BLaER1 (cell line): ENCODE results near the gene ATF4.

ENCODE experiments used
- H3K27ac ChIP-seq: shearing (Covaris generic); formaldehyde crosslinking; 2 replicates; pipeline ENCODE4 v1.8.1; 2022
- H3K27me3 ChIP-seq: shearing (Covaris generic); formaldehyde crosslinking; 2 replicates; pipeline ENCODE4 v1.8.1; 2022
- H3K36me3 ChIP-seq: shearing (Covaris generic); formaldehyde crosslinking; 2 replicates; pipeline ENCODE4 v1.8.1; 2022
- H3K4me1 ChIP-seq: shearing (Covaris generic); formaldehyde crosslinking; 2 replicates; pipeline ENCODE4 v1.8.1; 2022
- H3K4me2 ChIP-seq: shearing (Covaris generic); formaldehyde crosslinking; 2 replicates; pipeline ENCODE4 v1.8.1; 2022
- H3K4me3 ChIP-seq: shearing (Covaris generic); formaldehyde crosslinking; 2 replicates; pipeline ENCODE4 v1.8.1; 2022
- H3K9ac ChIP-seq: shearing (Covaris generic); formaldehyde crosslinking; 2 replicates; pipeline ENCODE4 v1.8.1; 2022
- H3K9me3 ChIP-seq: shearing (Covaris generic); formaldehyde crosslinking; 2 replicates; pipeline ENCODE4 v1.8.1; 2022
- H4K20me1 ChIP-seq: shearing (Covaris generic); formaldehyde crosslinking; 2 replicates; pipeline ENCODE4 v1.8.1; 2022
- Cebpa-rat ChIP-seq: shearing (Covaris generic); IDR thresholded peaks from 2 replicates; pipeline ENCODE4 v1.8.1; 2022

The ATF4 gene, protein sequence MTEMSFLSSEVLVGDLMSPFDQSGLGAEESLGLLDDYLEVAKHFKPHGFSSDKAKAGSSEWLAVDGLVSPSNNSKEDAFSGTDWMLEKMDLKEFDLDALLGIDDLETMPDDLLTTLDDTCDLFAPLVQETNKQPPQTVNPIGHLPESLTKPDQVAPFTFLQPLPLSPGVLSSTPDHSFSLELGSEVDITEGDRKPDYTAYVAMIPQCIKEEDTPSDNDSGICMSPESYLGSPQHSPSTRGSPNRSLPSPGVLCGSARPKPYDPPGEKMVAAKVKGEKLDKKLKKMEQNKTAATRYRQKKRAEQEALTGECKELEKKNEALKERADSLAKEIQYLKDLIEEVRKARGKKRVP

GRCh38 chr22:39520226-39521105 lies at the start of gene ATF4:
Gene ATF4, plus strand, starts transcription at chr22:39520562. Its CDS starts 884 bp downstream, at chr22:39521446.
- Histone ChIP-seq H3K4me2 (peak within 1 kb of the TSS; percentile 100), H3K4me1 (peaks cover 56% of the 10 kb centered on the region), H3K36me3 (peaks cover 70% of the 10 kb centered on the region)

DNA sequence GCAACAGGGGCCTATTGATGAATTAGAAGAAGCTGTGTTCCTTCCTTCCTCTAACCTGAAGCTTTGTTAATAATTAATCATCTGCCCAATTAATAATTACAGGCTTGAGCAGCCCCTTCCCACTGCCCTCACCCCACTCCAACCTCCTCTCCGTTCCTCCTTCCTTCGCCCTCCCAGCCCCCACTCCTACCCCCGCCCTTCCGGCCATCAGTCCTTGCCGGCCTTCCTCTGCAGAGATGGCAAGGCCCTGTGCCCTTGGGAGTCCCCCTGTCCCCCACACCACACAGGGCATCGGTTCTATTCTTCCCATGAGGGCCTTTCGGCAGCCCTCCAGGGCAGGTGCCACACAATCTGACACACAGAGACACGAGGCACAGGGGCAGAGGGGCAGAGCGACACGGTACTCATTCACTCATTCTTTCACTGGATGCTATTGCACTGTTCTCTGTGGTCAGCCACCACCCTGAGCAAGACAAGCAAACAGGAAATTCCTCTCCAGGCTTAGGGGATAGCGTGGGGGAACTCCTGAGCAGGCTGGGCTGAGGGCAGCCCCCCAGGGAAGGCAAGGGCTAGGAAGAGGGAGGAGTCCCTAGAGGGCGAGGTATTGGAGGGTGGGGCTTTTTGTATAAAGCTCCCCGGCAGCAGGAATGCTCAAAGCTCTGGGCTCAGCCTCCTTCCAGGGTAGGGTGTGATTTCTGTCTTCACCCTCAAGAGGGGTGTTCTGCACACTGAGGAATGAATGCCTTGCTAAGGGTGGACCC lies 48.8 kb upstream of the ATF4 start:
- TF ChIP-seq Cebpa-rat: no peak
- peak overlapping the region; percentile 80 for H3K27ac ChIP-seq

More at GRCh38 chr22:39520226-39521105, at the start of gene ATF4:
- Histone ChIP-seq H4K20me1 (peaks cover 52% of the 10 kb centered on the region), H3K9me3 (no peaks in the 10 kb centered on the region), H3K9ac (peak within 1 kb of the TSS; percentile 100), H3K4me3 (peak within 1 kb of the TSS; percentile 98), H3K27me3 (no peaks in the 10 kb centered on the region), H3K27ac (peak within 1 kb of the TSS; percentile 100)
- no peak for TF ChIP-seq Cebpa-rat

DNA sequence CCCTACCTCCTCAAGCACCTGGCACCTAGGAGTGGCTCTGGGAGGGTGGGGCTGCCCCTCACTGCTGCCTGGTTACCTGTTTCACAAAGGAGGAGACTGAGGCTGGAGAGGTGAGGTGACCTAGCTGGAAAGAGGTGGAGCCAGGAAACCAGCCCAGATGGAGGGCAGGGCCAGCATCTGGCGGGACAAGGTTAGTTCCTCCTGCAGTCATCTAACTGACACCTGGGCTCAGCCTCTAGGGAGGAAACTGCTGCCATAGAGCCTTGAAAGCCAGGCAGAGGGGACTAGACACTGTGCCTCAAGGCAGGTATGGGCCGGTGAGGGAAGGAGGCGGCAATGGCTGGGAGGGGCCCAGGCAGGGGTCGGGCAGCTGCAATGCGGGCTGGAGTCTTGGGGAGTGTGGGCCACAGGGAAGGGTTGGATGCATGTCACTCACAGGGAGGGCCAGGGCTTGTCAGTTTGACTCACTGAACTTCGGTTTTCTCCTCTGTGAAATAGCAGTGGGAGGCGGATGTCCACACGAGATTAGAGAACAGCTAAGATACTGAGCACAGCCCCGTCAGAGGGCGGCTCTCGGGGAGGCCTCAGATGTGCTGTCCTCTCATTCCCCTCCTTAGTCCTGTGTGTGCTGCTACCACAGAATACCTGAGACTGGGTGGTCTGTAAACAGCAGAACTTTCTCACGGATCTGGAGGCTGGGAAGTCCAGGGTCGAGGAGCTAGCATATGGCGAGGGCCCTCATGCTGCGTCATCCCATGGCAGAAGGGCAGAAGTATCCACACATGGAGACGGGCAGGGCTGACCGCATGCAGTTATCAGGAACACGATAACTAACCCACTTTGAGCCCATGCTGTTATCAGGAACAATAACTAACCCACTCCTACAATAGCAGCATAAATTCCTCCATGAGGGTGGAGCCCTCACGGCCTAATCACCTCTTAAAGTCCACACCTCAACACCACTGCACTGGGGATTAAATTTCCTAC lies 47.5 kb upstream of the ATF4 start:
- peaks cover 86% of the 10 kb centered on the region for H3K4me1 ChIP-seq
- H3K4me3 ChIP-seq: no peak overlapping the region; the same call in 1 of the 2 replicates
- no peaks in the 10 kb centered on the region; the same call in 1 of the 2 replicates for H3K36me3 ChIP-seq
- H3K4me2 ChIP-seq: peak overlapping the region; percentile 86
- peak overlapping the region; percentile 80 for H3K27ac ChIP-seq
- no peak for TF ChIP-seq Cebpa-rat
- H3K9me3 ChIP-seq: no peaks in the 10 kb centered on the region
- H3K27me3 ChIP-seq: no peaks in the 10 kb centered on the region
- peaks cover 15% of the 10 kb centered on the region for H4K20me1 ChIP-seq
- H3K9ac ChIP-seq: peak overlapping the region; percentile 42; the same call in 1 of the 2 replicates

More for the DNA sequence above, 48.8 kb upstream of the ATF4 start:
- Histone ChIP-seq H3K4me1 (peaks cover 99% of the 10 kb centered on the region), H4K20me1 (peaks cover 7% of the 10 kb centered on the region), H3K9me3 (no peaks in the 10 kb centered on the region), H3K4me2 (peak overlapping the region; percentile 86), H3K36me3 (no peaks in the 10 kb centered on the region), H3K27me3 (no peaks in the 10 kb centered on the region), H3K9ac (peak overlapping the region; percentile 42; the same call in 1 of the 2 replicates), H3K4me3 (0 out of 2 replicates have a peak overlapping the region, but pooled peaks have one; percentile 7)

DNA sequence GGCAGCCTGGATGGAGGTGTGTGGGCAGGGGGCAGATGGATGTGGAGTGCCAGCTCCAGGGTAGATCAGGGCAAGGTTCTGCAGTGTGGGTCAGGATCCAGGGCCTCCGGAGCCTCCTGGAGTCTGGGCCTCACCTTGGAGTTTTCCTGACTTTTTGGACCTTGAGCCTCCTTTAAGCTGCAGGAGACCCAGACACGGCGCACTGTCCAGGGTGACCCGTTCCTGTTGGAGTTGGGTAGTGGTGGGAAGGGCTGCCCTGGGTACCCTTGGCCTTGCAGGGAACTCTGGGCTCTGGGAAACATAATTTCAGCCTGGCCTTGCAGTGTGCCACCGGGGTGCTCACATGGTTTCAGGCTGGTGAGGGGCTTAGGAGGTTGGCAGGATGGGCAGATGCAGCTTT lies 46.5 kb upstream of the ATF4 start:
- H3K36me3 ChIP-seq: no peaks in the 10 kb centered on the region; the same call in 1 of the 2 replicates
- H3K4me3 ChIP-seq: no peak overlapping the region
- TF ChIP-seq Cebpa-rat: no peak
- 0 out of 2 replicates have a peak overlapping the region, but pooled peaks have one; percentile 29 for H3K9ac ChIP-seq
- no peaks in the 10 kb centered on the region for H3K9me3 ChIP-seq
- H3K4me1 ChIP-seq: peaks cover 76% of the 10 kb centered on the region
- H4K20me1 ChIP-seq: peaks cover 25% of the 10 kb centered on the region
- peak overlapping the region; percentile 43; the same call in 1 of the 2 replicates for H3K27ac ChIP-seq
- peak overlapping the region; percentile 40 for H3K4me2 ChIP-seq
- no peaks in the 10 kb centered on the region for H3K27me3 ChIP-seq

DNA sequence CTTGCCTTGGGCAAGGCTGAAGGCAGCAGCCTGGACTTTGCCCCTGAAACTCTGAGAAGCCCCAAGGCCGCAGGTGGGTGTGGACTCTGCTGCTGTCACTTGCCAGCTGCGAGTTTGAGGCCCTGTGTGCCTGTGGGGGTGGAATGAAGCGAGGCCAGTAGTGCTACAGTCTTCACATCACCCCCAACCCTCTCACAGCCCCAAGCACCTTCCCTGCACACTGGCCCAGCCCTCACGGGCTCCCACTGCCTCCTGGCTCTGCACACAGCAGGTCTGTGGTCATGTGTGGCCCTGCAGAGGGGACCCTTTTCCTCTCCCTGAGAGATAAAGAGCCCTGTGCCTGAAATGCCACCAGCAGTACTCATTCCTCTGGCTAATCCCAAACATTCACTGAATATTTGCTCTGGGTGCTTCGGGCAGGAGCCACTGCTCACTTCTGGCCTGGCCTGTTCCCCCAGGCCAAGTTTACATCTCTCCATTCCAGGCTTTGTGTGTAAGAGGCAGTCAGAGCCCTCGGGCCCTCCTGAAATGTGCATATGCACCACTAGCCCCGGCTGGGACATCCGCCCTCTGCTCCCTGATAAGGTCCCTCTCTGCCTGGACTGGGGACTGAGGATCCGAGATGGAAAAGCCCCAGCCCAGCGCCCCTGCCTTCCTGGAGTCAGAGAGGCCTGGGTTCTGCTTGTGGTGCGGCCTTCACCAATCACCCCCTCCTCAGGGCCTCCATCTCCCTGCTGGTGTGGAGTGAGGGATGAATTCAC lies 45.8 kb upstream of the ATF4 start:
- TF ChIP-seq Cebpa-rat: no peak
- H3K9me3 ChIP-seq: no peaks in the 10 kb centered on the region
- H3K27ac ChIP-seq: peak overlapping the region; percentile 43; the same call in 1 of the 2 replicates
- H3K4me2 ChIP-seq: peak overlapping the region; percentile 40
- no peaks in the 10 kb centered on the region for H3K27me3 ChIP-seq
- no peaks in the 10 kb centered on the region; the same call in 1 of the 2 replicates for H3K36me3 ChIP-seq
- H3K9ac ChIP-seq: 0 out of 2 replicates have a peak overlapping the region, but pooled peaks have one; percentile 29
- peaks cover 32% of the 10 kb centered on the region for H4K20me1 ChIP-seq
- no peak overlapping the region for H3K4me3 ChIP-seq
- H3K4me1 ChIP-seq: peaks cover 69% of the 10 kb centered on the region

- H3K4me3 ChIP-seq: no peak overlapping the region
- no peaks in the 10 kb centered on the region; the same call in 1 of the 2 replicates for H3K36me3 ChIP-seq
- no peak overlapping the region for H3K4me2 ChIP-seq
- H4K20me1 ChIP-seq: peaks cover 34% of the 10 kb centered on the region
- no peak overlapping the region for H3K27ac ChIP-seq
- no peaks in the 10 kb centered on the region for H3K9me3 ChIP-seq
- H3K27me3 ChIP-seq: no peaks in the 10 kb centered on the region
- H3K4me1 ChIP-seq: peaks cover 61% of the 10 kb centered on the region
- no peak overlapping the region for H3K9ac ChIP-seq
- TF ChIP-seq Cebpa-rat: no peak
Measured at GRCh38 chr22:39475337-39475736, 45.0 kb upstream of the ATF4 start.

DNA sequence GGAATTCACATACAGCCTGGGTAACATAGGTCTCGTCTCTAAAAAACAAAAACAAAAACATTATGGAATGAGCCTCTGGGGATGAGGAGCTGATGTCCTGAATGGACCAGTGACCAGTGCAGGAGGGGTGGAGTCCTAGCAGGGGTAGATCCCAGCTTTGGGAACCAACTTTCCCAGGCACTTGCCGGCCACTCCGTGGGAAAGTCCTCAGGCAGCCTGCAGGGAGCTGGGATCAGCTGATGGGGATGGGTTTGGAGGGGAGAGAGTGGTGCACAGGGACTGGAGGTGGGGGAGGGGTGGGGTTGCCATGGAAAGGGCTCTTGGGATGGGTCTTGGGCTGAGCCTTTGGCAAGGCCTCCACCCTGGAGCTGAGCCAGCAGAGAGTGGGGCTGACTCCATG lies 44.5 kb upstream of the ATF4 start:
- no peak overlapping the region for H3K9ac ChIP-seq
- no peak overlapping the region for H3K27ac ChIP-seq
- no peaks in the 10 kb centered on the region for H3K27me3 ChIP-seq
- H3K4me2 ChIP-seq: peak overlapping the region; percentile 16
- no peaks in the 10 kb centered on the region for H3K9me3 ChIP-seq
- peaks cover 38% of the 10 kb centered on the region for H4K20me1 ChIP-seq
- H3K36me3 ChIP-seq: no peaks in the 10 kb centered on the region; the same call in 1 of the 2 replicates
- peaks cover 56% of the 10 kb centered on the region for H3K4me1 ChIP-seq
- no peak overlapping the region for H3K4me3 ChIP-seq
- no peak for TF ChIP-seq Cebpa-rat

GRCh38 chr22:39476664-39477063 lies 43.7 kb upstream of the ATF4 start:
- no peak overlapping the region for H3K9ac ChIP-seq
- H3K9me3 ChIP-seq: no peaks in the 10 kb centered on the region
- no peaks in the 10 kb centered on the region for H3K27me3 ChIP-seq
- no peak for TF ChIP-seq Cebpa-rat
- peaks cover 48% of the 10 kb centered on the region for H3K4me1 ChIP-seq
- H3K4me2 ChIP-seq: no peak overlapping the region
- H3K27ac ChIP-seq: no peak overlapping the region
- H3K4me3 ChIP-seq: no peak overlapping the region
- peaks cover 46% of the 10 kb centered on the region for H4K20me1 ChIP-seq
- no peaks in the 10 kb centered on the region; the same call in 1 of the 2 replicates for H3K36me3 ChIP-seq
